HG03135 (cell line): ENCODE measurements around the gene HVCN1.

Experiments used
- ATAC-seq: cut with Tn5 transposase; IDR thresholded peaks from one replicate; pipeline ENCODE4 v1.9.1; 2021; ENCODE audit warnings: mild to moderate bottlenecking, moderate library complexity; ENCODE audit not compliant: unreplicated experiment

The HVCN1 gene

GRCh38 chr12:110699591-110700445 is 10.9 kb upstream of the HVCN1 start:
- ATAC-seq = no peak

- ATAC-seq = peak; percentile 86
These were observed 9.4 kb upstream of the HVCN1 start for GRCh38 chr12:110698171-110698902.

DNA sequence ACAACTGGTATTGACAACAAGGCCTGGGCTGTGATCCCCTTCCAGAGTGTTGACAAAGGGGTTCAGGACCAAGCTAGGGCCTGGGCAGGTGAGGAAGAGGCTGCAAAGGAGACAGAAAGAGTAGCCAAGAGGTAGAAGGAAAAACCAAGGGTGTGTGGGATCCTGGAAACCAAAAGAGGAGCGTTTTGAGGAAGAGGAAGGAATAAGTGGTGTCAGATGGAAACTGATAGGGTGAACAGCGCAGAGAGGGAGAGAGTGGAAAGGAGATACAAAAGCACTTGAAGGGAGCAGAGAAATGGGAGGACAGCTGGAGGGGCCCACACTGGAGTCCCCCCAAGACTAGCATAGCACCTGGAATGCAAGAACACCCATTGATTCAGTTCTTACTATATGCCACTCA is 8.3 kb upstream of the HVCN1 start:
- ATAC-seq = no peak

DNA sequence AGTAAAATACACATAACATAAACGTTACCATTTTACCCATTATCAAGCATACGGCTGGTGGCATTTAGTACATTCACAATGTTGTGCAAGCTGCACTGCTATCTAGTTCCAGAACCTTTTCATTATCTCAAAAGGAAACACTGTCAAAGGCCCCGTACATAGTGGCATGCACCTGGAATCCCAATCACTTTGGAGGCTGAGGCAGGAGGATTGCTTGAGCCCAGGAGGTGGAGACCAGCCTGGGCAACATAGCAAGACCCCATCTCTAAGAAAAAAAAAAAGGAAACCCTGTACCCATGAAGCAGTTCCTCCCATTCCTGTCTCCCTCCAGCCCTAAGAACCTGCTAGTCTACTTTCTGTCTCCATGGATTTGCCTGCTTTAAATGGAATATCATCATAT is 7.4 kb upstream of the HVCN1 start:
- ATAC-seq = no peak

GRCh38 chr12:110694330-110694901 is 5.5 kb upstream of the HVCN1 start:
- ATAC-seq = no peak

GRCh38 chr12:110693731-110694130 is 4.8 kb upstream of the HVCN1 start:
- ATAC-seq = no peak

DNA sequence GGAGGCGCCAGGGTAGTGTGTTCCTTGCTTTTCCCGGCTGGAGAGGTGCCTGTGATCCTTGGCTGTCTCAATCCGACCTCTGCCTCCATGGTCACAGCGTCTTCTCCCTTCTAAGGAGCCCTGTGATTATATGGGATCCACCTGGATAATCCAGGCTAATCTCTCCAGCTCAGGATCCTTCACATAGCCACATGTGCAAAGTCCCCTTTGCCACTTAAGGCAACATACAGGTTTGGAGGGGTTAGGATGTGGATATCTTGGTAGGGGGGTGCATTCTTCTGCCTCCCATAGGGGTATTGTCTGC is 1.2 kb upstream of the HVCN1 start:
- no peak for ATAC-seq

- ATAC-seq = peak; percentile 51
These were observed 589 bp upstream of the HVCN1 start for GRCh38 chr12:110689281-110690126.

DNA sequence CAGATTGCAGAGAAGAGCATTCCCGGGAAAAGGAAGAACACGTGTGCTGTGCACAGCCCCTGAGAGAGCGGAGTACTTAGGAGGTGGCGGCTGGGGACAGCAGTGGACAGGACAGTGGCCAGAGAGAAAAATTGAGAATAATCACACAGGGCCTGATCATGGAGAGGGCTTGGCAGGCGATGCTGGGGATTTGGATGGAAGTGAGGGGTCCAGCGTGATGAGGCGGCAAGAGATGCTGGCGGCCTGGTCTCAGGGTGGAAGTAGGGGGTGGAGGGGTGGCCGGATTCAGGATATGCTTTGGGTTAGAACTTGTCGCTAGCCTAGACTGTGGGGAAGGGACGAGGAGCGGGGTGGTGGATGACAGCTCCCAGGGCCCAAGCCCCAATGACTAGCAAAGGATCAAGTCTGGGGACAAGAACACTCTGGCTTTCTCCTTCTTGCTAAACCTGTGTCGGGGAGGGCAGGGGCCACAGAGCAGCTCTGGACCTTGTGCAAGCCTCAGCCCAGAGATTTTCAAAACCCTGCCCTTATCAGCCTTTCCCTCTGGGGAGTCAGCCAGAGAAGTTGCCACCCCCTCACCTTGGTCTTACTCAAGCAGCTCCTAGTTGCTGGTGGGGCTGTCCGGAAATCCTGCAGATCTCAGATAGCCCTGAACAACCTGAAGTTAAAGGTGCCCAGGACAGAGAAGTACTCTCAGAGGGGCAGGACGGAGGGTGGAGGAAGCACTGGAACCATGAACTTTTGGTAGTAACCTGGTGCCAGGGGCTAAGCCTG is 1.3 kb downstream of the HVCN1 start:
- no peak for ATAC-seq

DNA sequence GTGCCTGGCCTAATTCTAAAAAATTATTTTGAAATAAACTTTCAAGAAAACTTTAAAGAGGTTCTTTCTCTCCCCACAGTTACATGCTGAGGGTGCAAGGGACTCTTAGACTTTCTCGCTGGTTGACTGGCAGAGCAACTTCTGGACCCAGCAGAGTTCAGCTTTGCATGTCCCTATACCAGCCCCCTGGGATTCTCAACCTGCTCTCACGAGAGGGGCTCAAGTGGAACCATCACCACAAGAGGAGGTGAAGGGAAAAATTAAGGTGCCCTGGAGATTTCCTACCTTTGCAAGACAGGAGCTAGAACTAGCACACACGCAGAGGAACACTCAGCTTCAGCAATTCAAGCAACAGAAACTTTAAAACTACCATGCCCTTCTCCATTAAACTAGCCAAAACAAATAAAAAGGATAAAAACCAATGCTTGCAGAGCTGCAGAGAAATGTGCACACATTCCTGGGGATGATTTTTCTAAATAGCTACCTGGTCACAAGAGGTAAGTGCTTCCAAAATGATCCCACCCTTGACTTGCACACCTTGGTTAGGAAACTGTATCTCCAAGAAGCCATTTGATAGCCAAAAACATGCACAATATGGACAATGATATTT is 2.5 kb downstream of the HVCN1 start:
- no peak for ATAC-seq

DNA sequence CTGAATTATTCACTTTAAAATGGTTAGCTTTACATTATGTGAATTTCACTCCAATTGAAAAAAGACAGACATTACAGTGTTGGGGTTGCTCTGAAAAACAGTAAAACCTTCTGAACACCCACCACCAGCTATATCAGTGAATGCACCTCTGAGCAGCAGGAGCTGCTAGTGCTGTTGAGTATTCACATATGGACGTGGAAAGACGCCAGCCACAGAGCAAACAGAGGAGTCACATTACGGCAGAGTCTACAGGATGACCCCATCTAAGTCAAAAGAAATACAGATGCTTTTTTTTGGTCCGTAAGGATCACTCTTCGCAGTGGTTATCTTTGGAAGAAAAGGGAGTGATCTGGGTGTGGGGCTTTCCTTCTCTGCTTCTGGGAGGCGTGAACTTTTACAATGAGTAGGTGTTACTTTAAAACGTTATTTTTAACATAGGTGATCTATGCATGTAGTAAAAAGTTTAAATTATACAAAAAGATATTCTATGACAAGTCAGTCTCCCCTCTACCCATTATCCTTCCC is 4.5 kb downstream of the HVCN1 start:
- no peak for ATAC-seq

DNA sequence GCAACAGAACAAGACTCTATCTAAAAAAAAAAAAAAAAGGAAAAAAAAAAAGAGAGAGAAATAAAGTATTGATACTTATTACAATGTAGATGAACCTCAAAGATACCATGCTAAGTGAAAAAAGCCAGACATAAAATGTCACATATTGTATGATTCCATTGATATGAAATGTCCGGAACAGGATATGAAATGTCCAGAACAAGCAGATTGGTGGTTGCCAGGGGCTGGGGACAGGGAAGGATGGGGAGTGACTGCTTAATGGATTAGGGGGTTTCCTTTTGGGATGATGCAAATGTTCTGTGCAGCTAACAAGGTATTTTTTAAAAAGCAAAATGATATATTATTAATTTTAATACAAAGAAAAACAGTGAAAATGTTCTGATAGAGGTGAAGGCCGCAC is 5.0 kb downstream of the HVCN1 start:
- ATAC-seq = no peak

GRCh38 chr12:110680032-110680431 is 8.9 kb downstream of the HVCN1 start:
- ATAC-seq = no peak

GRCh38 chr12:110679201-110679600 is 9.7 kb downstream of the HVCN1 start:
- no peak for ATAC-seq

DNA sequence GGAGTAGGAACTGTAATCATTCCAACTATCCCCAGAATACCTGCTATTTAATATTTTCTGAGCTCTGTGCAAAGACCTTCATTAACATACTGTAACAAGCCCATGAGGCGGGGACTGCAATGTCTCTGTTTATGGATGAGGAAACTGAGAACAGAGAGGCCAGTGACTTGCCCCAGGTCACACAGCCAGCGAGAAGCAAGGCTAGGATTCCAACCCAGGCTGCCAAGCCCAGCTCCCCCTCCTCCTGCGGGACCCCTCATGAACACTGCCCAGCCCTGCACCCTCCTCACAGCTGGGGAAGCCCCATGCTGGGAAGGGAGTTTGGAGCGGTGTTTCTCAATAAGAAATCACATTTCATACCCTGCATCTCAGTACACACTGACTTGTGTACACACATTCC is 10.9 kb downstream of the HVCN1 start:
- peak; percentile 14 for ATAC-seq

GRCh38 chr12:110677206-110677911 is 11.6 kb downstream of the HVCN1 start:
- peak; percentile 58 for ATAC-seq

DNA sequence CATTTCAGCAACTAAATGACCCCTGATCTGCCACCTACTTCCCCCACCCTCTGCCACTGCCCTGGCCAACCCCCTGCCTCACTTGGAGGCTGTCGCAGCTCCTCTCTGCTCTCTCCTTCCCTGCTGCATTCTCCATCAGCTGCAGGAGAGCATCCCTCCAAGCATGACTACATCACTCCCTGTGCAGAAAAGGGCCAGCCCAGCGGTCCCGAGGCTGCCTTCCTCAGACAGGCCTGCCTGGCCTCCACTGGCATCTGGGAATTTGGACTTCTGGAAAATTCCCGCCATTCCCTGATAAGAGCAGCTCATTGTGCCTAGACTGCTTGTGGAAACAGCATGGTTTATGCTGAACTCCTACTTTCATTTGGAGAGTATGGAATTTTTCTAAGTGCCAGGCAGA is 12.7 kb downstream of the HVCN1 start:
- ATAC-seq = no peak

GRCh38 chr12:110670161-110670701 is 18.7 kb downstream of the HVCN1 start:
- peak; percentile 49 for ATAC-seq

DNA sequence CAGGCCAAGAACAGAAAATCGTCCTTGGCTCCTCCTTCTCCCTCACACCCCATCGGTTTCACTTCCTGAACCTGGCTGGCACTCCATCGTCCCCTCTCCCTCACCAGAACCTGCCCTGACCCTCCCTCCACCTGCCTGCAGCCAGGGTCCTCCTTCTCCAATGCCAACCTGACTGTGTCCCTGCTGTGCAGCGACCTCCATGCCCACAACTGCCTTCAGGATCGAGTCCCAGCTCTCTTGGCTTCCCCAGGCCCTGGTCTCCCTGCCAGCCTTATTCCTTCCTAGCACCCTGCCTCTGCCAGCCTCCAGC is 19.8 kb downstream of the HVCN1 start:
- ATAC-seq = peak; percentile 25
